Stimulated activated CD8-positive, alpha-beta memory T cell treated with anti-CD3 and anti-CD28 coated beads, Interleukin-12 subunit alpha, Interleukin-12 subunit beta, amount 100 ng/mL, for 4 hours (primary cell): Measurements from ENCODE around the gene KYAT1.

Experiments used
- DNase-seq: peaks from one replicate; pipeline ENCODE4 v3.0.0-alpha.2; 2020; ENCODE audit warnings: low read depth

KYAT1 gene

GRCh38 chr9:128908372-128908771, 26.6 kb upstream of the KYAT1 start:
- no peak for DNase-seq

- DNase-seq: no peak
Measured at GRCh38 chr9:128906741-128907140, 25.0 kb upstream of the KYAT1 start.

DNA sequence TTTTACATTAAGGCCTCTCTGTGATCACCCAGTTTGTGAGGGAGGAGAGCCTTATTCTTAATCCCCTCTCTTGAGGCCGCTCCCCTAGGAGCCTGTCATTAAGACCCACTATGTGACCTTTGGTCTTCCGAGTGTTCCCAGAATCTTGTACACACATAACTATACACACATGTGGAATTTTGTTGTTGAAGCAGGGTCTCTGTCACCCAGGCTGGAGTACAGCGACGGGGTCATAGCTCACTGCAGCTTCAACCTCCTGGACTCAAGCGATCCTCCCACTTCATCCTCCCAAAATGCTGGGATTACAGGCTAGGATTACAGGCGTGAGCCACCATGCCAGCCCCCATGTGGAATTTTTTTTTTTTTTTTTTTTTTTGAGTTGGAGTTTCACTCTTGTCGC, 24.2 kb upstream of the KYAT1 start:
- DNase-seq: no peak

DNA sequence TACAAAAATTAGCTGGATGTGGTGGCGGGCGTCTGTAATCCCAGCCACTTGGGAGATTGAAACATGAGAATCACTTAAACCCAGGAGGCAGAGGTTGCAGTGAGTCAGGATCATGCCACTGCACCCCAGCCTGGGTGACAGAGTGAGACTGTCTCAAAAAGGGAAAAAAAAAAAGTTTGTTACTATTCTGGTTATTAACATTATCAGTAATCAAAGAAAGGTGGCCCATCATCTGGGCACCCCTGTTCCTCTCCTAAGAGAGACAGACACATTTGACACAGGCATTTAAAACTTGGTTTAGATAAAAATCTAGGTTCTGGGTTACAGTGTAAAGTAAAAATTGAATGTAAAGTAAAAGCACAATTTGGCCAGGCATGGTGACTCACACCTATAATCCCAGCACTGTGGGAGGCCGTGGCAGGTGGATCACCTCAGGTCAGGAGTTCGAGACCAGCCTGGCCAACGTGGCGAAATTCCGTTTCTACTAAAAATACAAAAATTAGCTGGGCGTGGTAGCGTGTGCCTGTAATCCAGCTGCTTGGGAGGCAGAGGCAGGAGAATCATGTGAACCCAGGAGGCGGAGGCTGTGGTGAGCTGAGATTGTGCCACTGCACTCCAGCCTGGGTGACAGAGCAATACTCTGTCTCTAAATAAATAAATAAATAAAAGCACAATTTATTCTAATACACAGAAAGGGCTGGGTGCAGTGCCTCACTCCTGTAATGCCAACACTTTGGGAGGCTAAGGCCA, 22.3 kb upstream of the KYAT1 start:
- no peak for DNase-seq

DNA sequence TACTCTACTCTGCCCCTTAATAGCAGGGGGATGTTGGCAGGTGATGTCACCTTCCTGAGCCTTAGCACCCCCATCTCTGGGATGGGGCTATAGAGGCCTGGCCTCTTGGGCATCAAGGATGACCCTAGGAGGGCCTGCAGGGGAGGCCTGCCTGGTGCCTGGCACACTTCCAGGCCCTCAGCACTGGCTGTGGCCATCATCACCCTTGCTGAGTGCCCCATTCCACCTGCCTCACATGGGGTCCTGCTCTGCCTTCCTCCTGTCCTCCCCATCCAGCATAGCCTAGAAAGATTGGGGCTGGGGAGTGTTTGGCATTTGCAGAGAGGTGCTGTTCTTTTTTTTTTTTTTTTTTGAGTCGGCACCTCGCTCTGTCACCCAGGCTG, 21.3 kb upstream of the KYAT1 start:
- DNase-seq: no peak

DNA sequence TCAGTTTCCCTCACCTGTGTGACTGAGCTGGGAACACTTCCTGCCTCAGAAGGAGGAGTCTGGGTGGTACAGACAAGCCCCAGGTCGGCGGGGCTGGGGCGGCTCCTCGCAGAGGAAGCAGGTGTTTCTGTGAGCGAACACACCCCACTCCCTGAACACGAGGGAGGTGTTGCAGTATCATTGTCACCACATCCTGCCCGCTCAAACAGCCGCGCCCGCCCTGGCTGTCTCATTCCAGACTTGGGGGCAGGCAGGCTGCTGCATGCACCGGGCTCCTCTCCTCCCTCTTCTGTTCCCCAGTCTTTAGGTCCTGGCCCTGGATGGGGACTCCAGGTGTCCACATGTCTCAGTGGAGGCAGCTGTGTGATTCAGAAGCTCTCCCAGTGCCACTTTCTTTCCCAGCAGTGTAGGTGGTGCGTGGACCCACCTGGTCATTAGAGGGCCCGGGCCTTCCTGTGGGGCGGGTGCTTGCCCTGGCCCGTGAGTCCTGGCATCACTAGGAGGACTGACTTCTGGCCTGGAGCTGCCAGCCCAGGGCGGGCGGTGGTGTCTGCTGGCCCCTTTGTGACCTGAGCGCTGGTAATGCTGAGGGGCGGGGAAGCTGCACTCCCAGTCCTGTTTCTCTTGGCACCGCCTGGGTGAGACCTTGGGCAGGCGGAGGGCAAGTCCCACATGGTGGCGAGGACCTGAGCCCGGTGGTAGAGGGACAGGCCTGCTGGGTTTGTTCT, 20.8 kb upstream of the KYAT1 start:
- DNase-seq: peak; percentile 68

- no peak for DNase-seq
Measured at GRCh38 chr9:128901822-128902221, 20.1 kb upstream of the KYAT1 start.

GRCh38 chr9:128901379-128901778, 19.6 kb upstream of the KYAT1 start:
- no peak for DNase-seq

DNA sequence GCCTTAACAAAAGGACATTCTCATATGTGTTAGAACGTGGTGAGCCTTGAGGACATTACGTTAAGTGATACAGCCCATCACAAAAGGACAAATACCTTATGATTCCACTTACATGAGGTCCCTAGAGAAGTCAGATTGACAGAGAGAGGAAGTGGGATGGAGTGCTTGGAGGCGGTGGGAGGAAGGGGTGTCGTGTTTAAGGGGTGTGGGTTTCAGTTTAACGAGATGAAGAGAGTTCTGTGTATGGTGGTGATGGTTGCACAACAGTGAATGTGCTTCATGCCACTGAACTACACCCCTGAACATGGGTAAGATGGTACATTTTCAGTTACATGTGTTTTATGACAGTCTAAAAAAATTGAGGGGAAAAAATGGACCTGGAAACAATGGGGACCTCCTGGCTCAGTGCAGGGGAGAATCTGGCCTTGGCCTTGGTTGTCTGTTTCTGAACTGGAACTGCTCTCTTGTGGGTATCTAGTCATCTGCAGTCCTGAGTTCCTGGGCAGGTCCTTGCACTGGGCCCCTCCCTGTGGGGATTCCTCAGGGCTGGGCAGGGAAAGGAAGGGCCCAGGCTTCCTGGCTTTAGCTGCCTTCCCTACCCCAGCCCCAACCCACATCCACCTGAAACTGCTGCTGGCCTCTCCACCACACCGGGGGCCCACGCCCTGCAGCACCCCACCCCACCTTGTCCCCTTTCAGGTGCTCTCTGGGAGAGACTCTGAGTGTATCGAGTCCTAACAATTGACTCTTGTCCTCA, 18.0 kb upstream of the KYAT1 start:
- DNase-seq: no peak

DNA sequence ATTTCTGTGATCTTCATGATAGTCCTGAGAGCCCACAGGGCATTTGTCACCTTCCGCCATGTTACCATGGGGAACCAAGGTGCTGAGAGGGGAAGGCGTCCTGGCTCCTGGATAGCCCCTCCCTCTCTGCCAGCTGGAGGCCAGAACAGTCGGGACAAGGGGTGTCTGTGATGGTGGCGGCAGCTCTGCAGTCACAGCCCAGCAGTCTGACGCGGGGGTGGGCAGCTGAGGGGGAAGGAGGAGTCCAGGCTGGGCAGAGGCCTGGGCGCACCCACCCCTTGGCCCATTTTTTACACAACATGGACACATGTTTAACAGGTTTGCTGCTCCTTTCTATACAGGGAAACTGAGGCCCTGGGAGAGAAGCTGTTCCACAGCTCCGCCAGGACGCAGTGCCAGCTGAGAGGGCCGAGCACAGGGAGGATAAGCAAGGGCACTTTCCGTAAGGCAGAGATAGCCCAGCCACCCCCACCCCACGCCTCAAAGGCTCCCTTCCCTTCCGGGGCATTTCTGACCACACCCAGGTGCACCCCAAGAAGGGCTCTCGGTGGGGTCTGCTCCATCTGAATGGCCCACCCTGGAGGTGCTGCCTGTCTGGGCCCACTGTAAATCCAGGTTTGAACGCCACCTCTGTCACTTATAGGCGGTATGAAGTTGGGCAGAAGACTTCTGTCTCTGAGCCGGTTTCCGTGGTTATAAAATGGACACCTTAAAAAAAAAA, 17.3 kb upstream of the KYAT1 start:
- DNase-seq: no peak

- no peak for DNase-seq
Measured at GRCh38 chr9:128898382-128898781, 16.6 kb upstream of the KYAT1 start.

- DNase-seq: no peak
Measured at GRCh38 chr9:128895556-128895955, 13.8 kb upstream of the KYAT1 start.

DNA sequence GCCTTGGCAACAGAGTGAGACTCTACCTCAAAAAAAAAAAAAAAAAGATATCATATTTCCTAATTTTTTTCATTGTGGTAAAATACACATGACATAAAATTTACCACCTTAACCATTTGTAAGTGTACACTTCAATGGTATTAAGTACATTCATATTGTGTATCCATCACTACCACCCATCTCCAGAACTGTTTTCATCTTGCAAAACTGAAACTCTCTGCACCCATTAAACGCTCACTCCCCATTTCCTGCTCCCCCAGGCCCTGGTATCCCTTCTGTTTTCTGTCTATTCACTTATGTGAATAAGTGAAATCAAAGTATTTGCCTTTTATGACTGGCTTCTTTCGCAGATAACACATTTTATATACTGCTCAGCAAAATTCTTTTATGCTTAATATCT, 13.0 kb upstream of the KYAT1 start:
- DNase-seq: no peak

DNA sequence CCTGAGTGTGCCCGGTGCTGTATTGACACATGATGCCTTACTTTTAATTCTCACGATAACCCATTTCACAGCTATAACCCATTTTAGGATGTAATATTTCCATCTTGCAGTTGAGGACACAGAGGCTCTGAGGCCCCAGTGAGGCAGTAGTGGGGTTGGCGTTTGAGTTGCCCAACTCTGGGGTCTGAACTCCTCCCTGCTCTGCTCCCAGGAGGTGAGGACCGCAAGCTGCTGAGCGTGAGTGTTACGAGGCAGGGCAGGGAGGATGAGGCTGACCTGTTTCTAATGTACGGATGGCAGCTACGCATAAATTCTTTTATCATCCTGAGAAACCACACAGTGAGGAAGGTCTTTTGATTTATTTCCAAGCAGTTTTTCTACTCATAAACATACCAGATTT, 11.6 kb upstream of the KYAT1 start:
- no peak for DNase-seq

DNA sequence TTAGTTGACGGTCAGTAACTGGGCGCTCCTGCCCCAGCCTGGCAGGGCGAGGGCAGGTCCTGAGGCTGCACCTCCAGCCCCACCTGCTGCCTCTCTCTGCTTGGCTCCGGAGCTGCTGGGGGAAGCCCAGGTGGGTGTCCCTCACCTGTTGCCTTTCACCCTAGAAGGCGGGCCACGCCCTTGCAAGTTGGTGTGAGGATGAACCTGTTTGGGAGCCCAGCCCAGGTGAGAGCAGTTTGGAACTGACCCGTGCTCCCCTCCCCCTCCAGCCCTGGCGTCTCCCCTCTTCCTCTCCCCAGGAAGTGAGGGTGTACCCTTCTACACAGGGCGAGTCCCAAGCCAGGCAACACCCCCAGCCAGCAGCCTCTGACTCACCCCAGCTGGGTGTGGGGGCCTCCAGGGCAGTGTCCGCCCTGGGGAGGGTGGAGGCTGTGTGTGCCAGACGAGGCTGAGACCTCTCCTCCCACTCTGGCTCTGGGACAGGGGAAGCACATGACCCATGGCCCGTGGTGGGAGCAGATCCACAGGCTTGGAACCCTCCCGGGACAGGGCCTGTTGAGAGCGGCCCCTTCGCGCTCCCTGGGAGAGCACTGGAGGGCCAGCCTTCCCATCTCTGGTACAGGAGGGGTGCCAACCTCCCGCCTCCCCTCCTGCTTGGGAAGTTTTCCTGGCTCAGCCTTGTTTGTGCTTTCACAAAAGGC, 10.6 kb upstream of the KYAT1 start:
- DNase-seq: peak; percentile 23

DNA sequence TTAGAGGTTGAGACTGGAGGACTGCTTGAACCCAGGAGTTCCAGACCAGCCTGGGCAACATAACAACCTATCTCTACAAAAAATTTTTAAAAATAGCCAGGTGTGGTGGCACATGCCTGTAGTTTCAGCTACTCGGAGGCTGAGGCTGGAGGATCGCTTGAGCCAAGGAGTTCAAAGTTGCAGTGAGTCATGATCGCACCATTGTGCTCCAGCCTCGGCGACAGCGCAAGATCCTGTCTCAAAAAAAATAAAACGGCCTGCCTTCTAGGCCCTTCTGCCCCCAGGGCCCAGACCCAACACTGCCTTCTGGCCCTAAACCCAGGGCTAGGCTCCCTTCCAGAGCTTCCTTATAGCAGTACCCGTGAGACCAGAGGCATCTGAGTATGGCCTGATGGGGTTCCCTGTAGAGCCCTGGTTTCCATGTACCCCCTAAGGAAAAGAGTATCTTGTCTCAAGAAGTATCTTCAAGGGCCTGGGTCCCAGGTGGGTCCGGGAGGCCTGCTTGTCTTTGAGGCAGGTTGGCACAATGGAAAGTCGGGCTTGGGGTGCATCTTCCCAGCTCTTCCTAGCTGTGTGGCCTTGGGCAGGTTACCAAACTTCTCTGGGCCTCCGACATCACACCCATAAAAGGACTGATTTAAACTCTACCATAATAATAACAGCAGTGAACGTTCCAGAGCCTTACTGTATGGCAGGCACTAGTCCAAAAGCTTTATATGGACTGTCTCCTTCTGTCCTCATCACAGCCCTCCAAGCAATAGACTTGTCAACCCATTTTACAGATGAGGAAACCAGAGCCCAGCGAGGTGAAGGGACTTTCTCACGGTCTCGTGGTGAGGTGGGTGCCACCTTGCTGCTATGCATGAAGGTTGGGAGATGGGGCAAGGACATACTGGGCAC, 9.8 kb upstream of the KYAT1 start:
- DNase-seq: no peak

- DNase-seq: no peak
Measured at GRCh38 chr9:128887914-128888350, 6.2 kb upstream of the KYAT1 start.

- DNase-seq: no peak
Measured at GRCh38 chr9:128887049-128887448, 5.3 kb upstream of the KYAT1 start.

DNA sequence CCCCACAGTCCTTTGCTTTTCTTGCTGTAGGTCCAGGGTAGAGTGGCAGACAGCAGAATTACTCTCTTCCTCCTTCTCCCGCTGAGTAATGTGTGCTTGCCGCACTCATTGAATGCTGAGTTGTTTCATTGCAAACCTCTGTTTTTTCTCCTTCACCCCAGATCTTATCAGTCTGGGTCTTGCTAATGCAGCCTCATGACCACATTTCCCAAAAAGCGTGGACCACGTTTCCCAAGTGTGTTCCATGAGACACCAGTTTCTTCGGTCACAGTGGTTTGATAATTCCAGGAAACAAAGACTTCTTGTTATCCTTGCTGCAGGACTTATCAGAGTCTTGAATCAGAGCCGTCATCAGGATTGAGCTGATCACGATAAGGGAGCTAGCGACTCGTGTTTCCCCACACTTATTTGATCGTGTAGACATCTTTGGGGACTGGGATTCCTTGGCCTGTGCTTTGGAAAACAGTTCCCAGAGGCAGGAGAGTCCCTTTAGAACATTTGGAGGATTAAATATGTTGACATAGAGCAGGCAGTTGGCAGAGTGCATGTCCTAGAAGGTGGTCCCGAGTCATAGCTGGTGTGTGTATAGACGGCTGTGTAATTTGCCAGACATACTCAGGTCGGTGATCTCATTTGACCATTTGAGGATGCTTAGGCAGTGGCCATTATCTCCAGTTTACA, 4.6 kb upstream of the KYAT1 start:
- DNase-seq: no peak

- no peak for DNase-seq
Measured at GRCh38 chr9:128885798-128886197, 4.0 kb upstream of the KYAT1 start.
